GM12891 (cell line): ENCODE results near the gene AGO4.

Experiments used
- PAX5 ChIP-seq: IDR thresholded peaks from 2 replicates; pipeline ENCODE4 v1.6.1; 2011; ENCODE audit warnings: low read length, moderate library complexity, mild to moderate bottlenecking; ENCODE audit not compliant: insufficient read depth, severe bottlenecking
- POLR2A ChIP-seq: IDR thresholded peaks from 2 replicates; pipeline ENCODE4 v1.6.1; 2011; ENCODE audit warnings: low read depth, low read length, control low read depth
- POLR2AphosphoS5 ChIP-seq: IDR thresholded peaks from 2 replicates; pipeline ENCODE4 v1.6.1; 2011; ENCODE audit warnings: low read depth, low read length, control low read depth
- SPI1 ChIP-seq: IDR thresholded peaks from 2 replicates; pipeline ENCODE4 v1.6.1; 2011; ENCODE audit warnings: low read depth, low read length, control low read depth
- TAF1 ChIP-seq: IDR thresholded peaks from 2 replicates; pipeline ENCODE4 v1.6.1; 2011; ENCODE audit warnings: low read depth, low read length, control low read depth

- no peak for TF ChIP-seq POLR2A
- no peak for TF ChIP-seq SPI1
- TF ChIP-seq POLR2AphosphoS5 = no peak
- no peak for TF ChIP-seq TAF1
- TF ChIP-seq PAX5 = no peak
Measured at GRCh38 chr1:35845766-35846165, 38.0 kb downstream of the AGO4 start.
